ENCODE data around the gene MB21D2.

The MB21D2 gene

DNA sequence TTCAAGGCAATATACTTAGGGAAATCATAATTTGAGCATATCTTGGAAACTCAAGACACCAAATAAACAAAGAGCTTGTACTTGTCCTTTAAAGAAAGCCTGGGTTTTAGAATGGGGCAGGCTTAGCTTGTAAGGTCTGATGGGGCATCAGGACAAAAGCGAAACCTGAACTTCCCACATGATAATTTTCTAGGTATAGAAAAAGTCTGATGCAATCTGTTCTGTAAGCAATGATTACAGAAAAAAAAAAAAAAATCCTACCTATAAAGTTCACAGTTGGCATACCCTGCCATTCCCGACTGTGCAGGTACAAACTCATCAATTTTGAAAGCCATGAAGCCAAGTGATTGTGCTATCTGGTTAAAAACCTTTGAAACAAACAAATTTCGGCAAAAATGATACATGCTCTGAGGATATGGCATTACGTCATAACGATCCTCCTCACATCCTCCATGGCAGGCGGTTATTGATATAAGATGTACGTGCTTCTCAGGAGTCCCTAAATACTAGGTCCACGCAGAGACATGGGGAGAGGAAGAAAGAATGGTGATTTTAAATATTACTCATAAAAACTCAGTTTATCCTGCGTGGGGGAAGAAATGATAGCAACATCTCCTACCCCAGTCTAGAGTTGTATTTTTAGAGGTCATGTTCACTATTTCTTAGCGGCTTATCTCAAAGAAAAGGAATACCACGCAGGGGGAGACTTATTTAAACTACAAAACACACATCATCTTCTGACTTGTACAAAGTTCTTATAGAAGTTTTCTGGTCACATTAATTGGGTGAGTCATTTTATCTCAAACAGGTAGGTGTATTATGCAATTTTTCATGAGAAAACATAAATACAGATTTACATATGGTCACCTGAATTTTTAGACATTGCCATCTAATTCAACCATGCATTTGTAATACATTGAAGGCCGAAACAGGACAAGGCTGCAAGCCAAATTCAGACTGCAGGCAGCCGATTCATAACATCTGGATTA lies 27.0 kb downstream of the MB21D2 start:
- no peak for DNase-seq (ENCODE audit: low spot score)

DNA sequence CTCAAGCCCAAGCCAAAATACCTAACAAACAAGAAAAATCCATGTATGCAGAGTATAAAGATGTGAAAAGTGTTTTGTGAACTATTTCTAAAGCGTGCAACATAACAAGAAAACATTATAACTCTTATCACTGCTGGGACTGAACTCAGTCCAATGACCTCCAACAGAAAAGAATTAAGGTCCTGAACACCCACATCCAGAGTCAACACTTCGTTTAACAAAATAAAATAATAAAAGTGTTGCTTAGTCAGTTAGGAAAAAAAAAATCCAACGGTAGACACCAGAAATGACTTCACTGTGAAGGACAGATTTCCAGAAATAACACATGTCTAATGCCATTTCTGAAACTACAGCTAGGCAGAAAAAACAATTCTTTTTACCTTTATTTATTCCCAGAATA lies 28.0 kb downstream of the MB21D2 start:
- DNase-seq (ENCODE audit: low spot score) = no peak

GRCh38 chr3:192888190-192888589 lies 29.5 kb downstream of the MB21D2 start:
- DNase-seq (ENCODE audit: low spot score) = no peak

GRCh38 chr3:192887701-192888100 lies 30.0 kb downstream of the MB21D2 start:
- DNase-seq (ENCODE audit: low spot score) = no peak

- DNase-seq (ENCODE audit: low spot score) = no peak
Observed at GRCh38 chr3:192887047-192887446, 30.6 kb downstream of the MB21D2 start.

- peak; percentile 66 for DNase-seq (ENCODE audit: low spot score)
Observed at GRCh38 chr3:192884777-192885773, 32.6 kb downstream of the MB21D2 start.

- no peak for DNase-seq (ENCODE audit: low spot score)
Observed at GRCh38 chr3:192883512-192883911, 34.1 kb downstream of the MB21D2 start.

DNA sequence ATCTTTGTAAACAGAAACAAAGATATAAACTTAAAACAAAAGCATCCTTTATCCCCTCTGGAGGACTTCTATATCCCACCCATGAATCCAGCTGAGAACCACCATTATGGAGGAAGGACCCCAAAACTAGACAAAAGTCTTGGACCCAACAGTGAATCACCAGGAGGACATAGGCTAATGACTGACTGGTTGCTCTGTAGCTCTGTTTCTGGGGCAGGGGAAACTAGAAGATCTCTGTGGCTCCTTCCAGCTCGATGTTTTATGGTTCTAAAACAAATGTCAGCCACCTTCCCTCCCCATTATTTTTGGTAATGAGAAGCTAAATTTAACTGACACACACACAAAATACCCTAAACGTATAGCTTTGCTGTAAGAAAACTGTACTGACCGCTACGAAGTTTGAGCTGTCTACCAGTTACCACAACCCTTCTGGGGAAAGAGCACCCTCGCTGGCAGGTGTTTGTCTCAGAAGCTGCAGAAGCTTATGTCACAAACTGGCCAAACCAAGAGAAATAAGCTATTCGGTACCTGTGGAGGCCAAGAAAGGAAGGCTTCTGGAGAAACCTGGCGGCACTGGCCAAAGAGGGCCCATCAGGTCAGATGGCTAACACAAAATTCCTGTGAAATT lies 36.4 kb downstream of the MB21D2 start:
- DNase-seq (ENCODE audit: low spot score) = no peak

DNA sequence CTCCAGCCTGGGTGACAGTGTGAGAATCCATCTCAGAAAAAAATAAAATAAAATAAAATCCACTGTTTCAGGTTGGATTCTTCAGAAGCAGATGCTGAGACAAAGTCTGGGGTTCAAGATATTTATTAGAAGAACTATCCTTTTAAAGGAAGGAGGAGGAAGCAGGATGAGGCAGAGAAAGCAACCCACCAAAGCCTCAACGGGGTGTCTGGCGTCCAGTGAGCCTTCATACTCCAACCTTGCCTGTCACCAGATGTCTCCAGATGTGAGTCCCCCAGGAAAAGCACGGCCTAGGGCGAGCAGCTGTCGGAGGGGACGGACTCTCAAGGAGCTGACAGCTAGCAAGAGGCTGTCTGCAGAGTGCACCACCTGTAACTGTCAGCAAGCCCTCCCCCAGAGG lies 37.3 kb downstream of the MB21D2 start:
- no peak for DNase-seq (ENCODE audit: low spot score)

DNA sequence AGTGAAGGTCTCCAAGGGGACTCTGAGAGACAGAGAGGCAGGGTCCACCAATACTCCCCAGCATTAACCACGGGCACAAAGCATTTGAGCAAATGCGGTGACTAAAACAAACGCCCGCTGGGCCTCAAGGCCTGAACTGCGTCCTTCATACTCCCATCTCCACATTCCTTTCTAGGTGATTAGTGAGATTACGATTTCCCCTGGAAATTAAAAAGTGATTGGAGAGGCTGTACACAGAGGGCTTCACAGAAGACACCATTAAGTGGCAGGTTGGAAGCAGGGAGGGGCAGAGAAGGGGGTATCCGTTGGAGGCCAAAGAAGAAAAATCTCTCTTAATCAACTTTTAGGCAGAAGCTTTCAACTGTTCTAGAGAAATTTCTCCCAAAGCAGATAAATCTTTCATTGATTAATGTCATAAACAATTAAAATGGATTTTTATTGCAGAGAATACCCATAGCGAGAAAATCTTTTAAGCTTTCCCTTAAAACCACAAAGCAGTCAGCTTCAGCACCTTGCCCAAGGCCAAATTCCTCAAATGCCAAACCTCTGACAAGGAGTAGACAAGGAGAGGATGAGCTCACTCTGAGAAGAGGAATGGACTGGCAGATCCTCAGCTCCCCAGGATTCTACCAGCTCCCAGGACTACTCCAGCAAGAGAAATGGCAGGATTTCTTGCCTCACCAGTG lies 38.2 kb downstream of the MB21D2 start:
- DNase-seq (ENCODE audit: low spot score) = peak; percentile 88

- DNase-seq (ENCODE audit: low spot score) = no peak
Observed at GRCh38 chr3:192875971-192876565, 41.6 kb downstream of the MB21D2 start.

DNA sequence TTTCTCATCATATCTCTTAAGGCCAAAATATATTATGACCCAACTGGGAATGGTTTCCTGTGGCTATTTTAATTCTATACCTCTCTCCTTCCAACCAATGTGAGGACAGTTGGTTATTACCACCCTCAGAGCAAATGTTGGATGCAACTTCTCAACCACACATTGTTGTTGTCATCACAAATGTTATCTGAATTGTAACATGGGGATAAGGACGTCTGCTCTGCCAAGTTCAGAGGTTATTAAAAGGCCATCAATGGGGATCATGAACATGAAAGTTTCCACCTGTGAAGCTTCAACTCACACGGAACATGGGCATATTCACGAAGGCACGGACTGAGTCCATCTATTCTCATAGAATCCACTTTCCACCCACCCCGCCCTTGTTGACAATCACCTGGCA lies 46.8 kb downstream of the MB21D2 start:
- no peak for DNase-seq (ENCODE audit: low spot score)

- DNase-seq (ENCODE audit: low spot score) = no peak
Observed at GRCh38 chr3:192869131-192870031, 48.3 kb downstream of the MB21D2 start.

GRCh38 chr3:192867645-192868044 lies 50.0 kb downstream of the MB21D2 start:
- DNase-seq (ENCODE audit: low spot score) = no peak

GRCh38 chr3:192866804-192867203 lies 50.9 kb downstream of the MB21D2 start:
- DNase-seq (ENCODE audit: low spot score) = no peak

DNA sequence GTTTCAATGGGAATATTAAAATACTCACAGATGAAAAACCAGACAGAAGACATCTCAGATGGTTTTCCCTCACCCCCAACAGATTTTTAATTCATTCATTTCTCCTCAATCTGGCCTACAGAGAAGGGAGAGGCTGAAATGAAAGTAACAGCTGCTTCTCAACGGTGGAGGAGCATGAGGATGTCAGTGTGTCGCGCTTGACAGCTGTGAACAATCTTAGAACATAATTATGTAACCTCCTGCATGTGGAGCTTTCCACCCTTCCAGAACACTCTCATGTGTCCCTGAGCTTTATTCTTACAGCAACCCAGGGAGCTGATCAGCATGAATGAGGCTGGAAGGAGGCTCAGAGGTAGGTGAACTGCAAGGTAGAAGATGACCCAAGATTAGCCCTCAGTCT lies 52.7 kb downstream of the MB21D2 start:
- no peak for DNase-seq (ENCODE audit: low spot score)

DNA sequence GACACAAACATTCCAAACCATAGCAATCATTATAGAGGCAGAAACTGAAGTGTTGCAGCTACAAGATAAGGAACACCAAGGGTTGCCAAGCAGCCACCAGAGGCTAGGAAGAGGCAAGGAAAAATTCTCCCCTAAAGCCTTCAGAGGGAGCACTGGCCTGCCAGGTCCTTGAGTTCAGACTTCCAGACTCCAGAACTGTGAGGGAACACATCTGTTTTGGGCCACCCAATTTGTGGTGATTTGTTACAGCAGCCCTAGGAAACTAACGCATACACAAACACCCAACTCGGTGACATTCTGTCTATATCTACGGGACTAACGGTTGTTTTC lies 54.6 kb downstream of the MB21D2 start:
- no peak for DNase-seq (ENCODE audit: low spot score)

- no peak for DNase-seq (ENCODE audit: low spot score)
Observed at GRCh38 chr3:192862408-192863090, 55.1 kb downstream of the MB21D2 start.

DNA sequence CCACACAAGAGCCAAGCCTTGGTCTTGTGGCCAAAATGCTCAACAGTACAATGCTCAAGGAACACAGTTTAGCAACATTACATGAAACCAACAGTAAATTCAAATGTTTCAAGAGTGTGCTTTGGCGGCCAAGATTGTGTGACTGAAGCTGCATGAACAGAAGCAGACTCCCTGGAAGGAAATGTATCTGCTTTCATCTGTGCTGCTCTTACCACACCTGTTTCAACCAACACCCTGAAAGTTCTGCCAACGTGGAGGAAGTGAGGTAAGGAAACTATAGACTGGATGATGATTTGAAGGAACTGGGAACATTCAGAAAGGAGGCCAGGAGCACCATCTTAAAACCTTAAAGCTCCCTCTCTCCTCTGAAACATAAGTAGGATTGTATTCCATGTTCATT lies 55.7 kb downstream of the MB21D2 start:
- DNase-seq (ENCODE audit: low spot score) = no peak

- DNase-seq (ENCODE audit: low spot score) = no peak
Observed at GRCh38 chr3:192860454-192860853, 57.2 kb downstream of the MB21D2 start.

Data from LoVo (cell line).